ENCODE measurements around the gene DNAJC5G. TPM values are rescaled to one million over a fixed set of nuclear protein-coding genes. Genes with fewer than 3 reads are reported as not detected.

DNAJC5G gene
- total and polyA plus RNA-seq, 2 of the 13 experiments (the other 11 are each of a cell fraction or from before 2014, with no cell fraction given), result 0.05 TPM; not detected in 1

- TF ChIP-seq ZBTB1 (CRISPR knock-in tag; IDR thresholded peaks at IDR 0.05; ENCODE audit: borderline replicate concordance), result no peak
- peak; percentile 67; the same call in 1 of the 2 replicates for TF ChIP-seq ZNF652 (CRISPR knock-in tag; IDR thresholded peaks at IDR 0.05; ENCODE audit: borderline replicate concordance, low read depth)
- no peak for TF ChIP-seq CCDC6 (CRISPR knock-in tag; IDR thresholded peaks at IDR 0.05)
Observed at GRCh38 chr2:27312152-27312551, 36.9 kb downstream of the DNAJC5G start (continued).

- in situ Hi-C loops (cut with HindIII; ENCODE audit: extremely low pct_ligation_motif_present, low pct_unique_long_range_greater_than_20kb), result no loop called here
- peak; percentile 74; the same call in 1 of the 2 replicates for TF ChIP-seq ZNF121 (CRISPR knock-in tag; IDR thresholded peaks at IDR 0.05)
- no peak for TF ChIP-seq BCL3 (CRISPR knock-in tag; IDR thresholded peaks at IDR 0.05)
- TF ChIP-seq RXRA (CRISPR knock-in tag; IDR thresholded peaks at IDR 0.05), result no peak
- 0 out of 2 replicates have a peak, but pooled peaks have one; percentile 13 for TF ChIP-seq POLR2AphosphoS5 (IDR thresholded peaks at IDR 0.05; ENCODE audit: low read depth, low read length)
Observed at GRCh38 chr2:27313882-27314645, 38.8 kb downstream of the DNAJC5G start.

More at GRCh38 chr2:27313882-27314645, 38.8 kb downstream of the DNAJC5G start:
- Histone ChIP-seq H3K36me3 (replicated peaks in 1 of 2; ENCODE audit: control insufficient read depth in 1 of 2, insufficient read depth in 2 of 2, low read length in 2 of 2) (peaks cover 0 to 2% of the 10 kb centered on the region in 2 experiments; a peak in 2 of 5 replicates), H3K4me3 (replicated peaks in 1 of 3; ENCODE audit: insufficient read depth in 1 of 3, low read depth in 2 of 3, low read length in 3 of 3) (no peak overlapping the region), H3K79me2 (ENCODE audit: insufficient read depth, low read length) (no peaks in the 10 kb centered on the region), H3K9me3 (ENCODE audit: low read length) (no peaks in the 10 kb centered on the region), H3K27ac (ENCODE audit: extremely low read length, insufficient read depth, low read length) (no peak overlapping the region), H4K20me1 (ENCODE audit: insufficient read depth, low read length) (no peaks in the 10 kb centered on the region), H3K9ac (ENCODE audit: insufficient read depth, low read depth, low read length) (no peak overlapping the region), H3K4me1 (ENCODE audit: insufficient read depth, low read length) (peaks cover 31% of the 10 kb centered on the region), H2AFZ (ENCODE audit: low read length) (no peak overlapping the region), H3K27me3 (ENCODE audit: control insufficient read depth in 1 of 2, insufficient read depth in 2 of 2, low read length in 2 of 2) (no peaks in the 10 kb centered on the region), H3K4me2 (ENCODE audit: low read depth, low read length) (no peak overlapping the region)
- POLR2A ChIA-PET, result interaction anchor here (1.2 to 1.6 kb wide), 2 partner anchors 11 to 57 kb away, joined by 3 to 6 read pairs; no protein-coding TSS in a partner anchor
- CTCF ChIA-PET (ENCODE audit: low intra/inter-chr PET ratio, low total read pairs), result no interaction called here
- intact Hi-C loops (cut with micrococcal nuclease; ENCODE audit: unreplicated experiment), result no loop called here
- no peak for DNase-seq (ENCODE audit: low spot score)
- BruUV-seq (replicated peaks), result no TSS peak
- no peak for FAIRE-seq
- ATAC-seq, result no peak
- 88% methylated on average over 8 of the region's 8 CpGs for WGBS (ENCODE audit: low lambda C conversion rate)
